Mesothelial cell of epicardium (in vitro differentiated cells): ENCODE data around the gene NOP10. TPM values are rescaled to one million over a fixed set of nuclear protein-coding genes. Genes with fewer than 3 reads are reported as not detected.

Experiments used
- DNase-seq, 2 experiments: peaks; one replicate each; pipeline ENCODE4 v3.0.0; 2021; ENCODE audit warnings: low spot score in 2 of 2; ENCODE audit not compliant: unreplicated experiment in 2 of 2
- H3K27ac Mint-ChIP-seq: 2 replicates; pipeline ENCODE4 v1.8.0; 2021; ENCODE audit warnings: mixed read lengths
- H3K27me3 Mint-ChIP-seq: 2 replicates; pipeline ENCODE4 v1.8.0; 2021; ENCODE audit warnings: low read depth, mixed read lengths
- H3K36me3 Mint-ChIP-seq: 2 replicates; pipeline ENCODE4 v1.8.0; 2021; ENCODE audit warnings: mixed read lengths
- H3K4me1 Mint-ChIP-seq: 2 replicates; pipeline ENCODE4 v1.8.0; 2021; ENCODE audit warnings: mixed read lengths
- H3K4me3 Mint-ChIP-seq: 2 replicates; pipeline ENCODE4 v1.8.0; 2021; ENCODE audit warnings: mild to moderate bottlenecking, moderate library complexity, mixed read lengths
- H3K9me3 Mint-ChIP-seq: 2 replicates; pipeline ENCODE4 v1.8.0; 2021; ENCODE audit warnings: mixed read lengths
- total RNA-seq: library from RNA; stranded (reverse); gene quantifications from 3 replicates; pipeline ENCODE4 v1.2.1, GENCODE V29; 2021
- TF ChIP-seq, protein P1 (sequence below): fragments of 200-600 bp; sonication (generic); IDR thresholded peaks from one replicate; pipeline ENCODE4 v1.5.0; 2021; ENCODE audit warnings: antibody characterized with exemption; ENCODE audit not compliant: unreplicated experiment

The NOP10 gene
- total RNA-seq, 1 donor from 2014 or later, result 88.9 TPM

DNA sequence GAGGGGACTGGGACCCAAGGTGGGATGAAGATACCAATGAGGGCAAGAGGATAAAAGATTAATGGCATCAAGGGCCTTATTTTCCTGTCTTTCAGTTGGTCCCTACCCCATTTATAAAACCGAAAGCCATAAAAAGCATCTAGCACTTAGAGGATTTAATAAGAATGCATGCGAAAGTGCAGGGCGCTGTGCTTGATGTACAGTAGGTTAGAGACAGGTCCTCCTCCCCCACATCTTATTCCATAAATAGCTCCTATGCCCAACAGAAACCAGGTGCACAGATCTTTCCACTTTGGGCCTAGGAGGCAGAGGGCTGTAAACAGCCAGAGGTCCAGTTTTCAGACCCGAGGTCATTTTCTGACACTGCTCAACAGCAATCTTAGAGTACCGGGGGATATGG lies 22.9 kb upstream of the NOP10 start:
- Mint-ChIP-seq H3K9me3 (no peaks in the 10 kb centered on the region), H3K4me1 (peaks cover 36% of the 10 kb centered on the region), H3K4me3 (peak overlapping the region; percentile 95), H3K36me3 (peaks cover 15% of the 10 kb centered on the region), H3K27me3 (no peaks in the 10 kb centered on the region), H3K27ac (peak overlapping the region; percentile 76)
- no peak for DNase-seq
- TF ChIP-seq, protein P1, sequence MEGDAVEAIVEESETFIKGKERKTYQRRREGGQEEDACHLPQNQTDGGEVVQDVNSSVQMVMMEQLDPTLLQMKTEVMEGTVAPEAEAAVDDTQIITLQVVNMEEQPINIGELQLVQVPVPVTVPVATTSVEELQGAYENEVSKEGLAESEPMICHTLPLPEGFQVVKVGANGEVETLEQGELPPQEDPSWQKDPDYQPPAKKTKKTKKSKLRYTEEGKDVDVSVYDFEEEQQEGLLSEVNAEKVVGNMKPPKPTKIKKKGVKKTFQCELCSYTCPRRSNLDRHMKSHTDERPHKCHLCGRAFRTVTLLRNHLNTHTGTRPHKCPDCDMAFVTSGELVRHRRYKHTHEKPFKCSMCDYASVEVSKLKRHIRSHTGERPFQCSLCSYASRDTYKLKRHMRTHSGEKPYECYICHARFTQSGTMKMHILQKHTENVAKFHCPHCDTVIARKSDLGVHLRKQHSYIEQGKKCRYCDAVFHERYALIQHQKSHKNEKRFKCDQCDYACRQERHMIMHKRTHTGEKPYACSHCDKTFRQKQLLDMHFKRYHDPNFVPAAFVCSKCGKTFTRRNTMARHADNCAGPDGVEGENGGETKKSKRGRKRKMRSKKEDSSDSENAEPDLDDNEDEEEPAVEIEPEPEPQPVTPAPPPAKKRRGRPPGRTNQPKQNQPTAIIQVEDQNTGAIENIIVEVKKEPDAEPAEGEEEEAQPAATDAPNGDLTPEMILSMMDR, result no peak

DNA sequence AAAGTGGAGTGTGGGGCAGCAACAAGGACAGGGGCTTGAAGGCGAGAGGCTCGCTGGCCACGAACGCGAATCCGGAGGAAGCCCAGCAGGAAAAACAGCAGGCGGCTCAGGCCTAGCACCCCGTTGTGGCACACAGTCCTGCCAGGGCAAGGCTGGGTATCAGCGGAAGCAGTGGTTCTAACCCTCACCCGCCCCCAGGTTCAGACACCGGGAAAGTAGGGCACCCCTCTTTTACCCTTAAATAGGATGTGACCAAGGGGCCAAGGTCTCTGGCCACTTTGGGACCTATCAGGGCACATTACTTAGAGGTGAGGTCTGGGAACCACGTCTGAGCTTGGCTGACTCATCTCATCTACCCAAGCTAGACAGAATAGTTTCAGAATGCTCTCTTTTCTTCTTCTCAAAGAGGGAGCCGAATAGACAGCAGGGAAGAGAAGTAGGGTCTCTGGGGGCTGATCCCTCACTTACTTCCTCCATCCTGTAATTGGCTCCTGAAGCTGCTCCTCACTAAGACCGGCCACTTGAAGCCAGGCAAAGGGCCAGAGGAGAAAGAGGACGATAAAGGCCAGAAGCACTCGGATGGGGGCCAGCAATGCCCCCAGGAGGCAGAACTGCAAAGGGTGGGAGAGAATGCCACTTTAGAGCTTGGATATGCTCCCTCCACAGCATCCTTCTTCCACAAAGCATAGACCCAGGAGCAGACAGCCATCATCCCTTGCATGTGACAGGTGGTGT lies 22.3 kb upstream of the NOP10 start:
- TF ChIP-seq, protein P1, result no peak
- no peak for DNase-seq
- Mint-ChIP-seq H3K4me3 (peak overlapping the region; percentile 95), H3K9me3 (no peaks in the 10 kb centered on the region), H3K27ac (no peak overlapping the region), H3K36me3 (peaks cover 18% of the 10 kb centered on the region), H3K27me3 (no peaks in the 10 kb centered on the region), H3K4me1 (peaks cover 36% of the 10 kb centered on the region)

DNA sequence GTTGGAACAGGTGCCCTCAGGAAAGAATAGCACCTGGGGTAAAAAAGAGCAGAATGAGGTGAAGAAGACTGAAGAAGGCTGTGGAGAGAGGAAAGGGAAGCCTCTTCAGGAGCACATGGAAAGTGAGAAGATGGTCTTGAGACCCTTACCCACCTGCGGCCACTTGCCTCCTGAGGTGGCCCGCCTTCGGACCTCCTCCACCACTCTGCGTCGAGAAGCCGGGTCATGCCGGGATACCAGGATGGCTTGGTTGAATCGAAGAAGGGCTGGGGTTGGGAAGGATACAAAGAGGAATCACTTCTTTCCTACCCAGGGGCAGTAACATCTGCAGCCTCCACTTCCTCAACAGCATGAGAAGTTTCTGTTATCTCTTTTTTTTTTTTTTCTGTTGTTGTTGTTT lies 21.1 kb upstream of the NOP10 start:
- DNase-seq, result no peak
- Mint-ChIP-seq H3K4me1 (peaks cover 30% of the 10 kb centered on the region), H3K4me3 (no peak overlapping the region), H3K9me3 (no peaks in the 10 kb centered on the region), H3K36me3 (peaks cover 24% of the 10 kb centered on the region), H3K27me3 (no peaks in the 10 kb centered on the region), H3K27ac (no peak overlapping the region)
- TF ChIP-seq, protein P1, result no peak

DNA sequence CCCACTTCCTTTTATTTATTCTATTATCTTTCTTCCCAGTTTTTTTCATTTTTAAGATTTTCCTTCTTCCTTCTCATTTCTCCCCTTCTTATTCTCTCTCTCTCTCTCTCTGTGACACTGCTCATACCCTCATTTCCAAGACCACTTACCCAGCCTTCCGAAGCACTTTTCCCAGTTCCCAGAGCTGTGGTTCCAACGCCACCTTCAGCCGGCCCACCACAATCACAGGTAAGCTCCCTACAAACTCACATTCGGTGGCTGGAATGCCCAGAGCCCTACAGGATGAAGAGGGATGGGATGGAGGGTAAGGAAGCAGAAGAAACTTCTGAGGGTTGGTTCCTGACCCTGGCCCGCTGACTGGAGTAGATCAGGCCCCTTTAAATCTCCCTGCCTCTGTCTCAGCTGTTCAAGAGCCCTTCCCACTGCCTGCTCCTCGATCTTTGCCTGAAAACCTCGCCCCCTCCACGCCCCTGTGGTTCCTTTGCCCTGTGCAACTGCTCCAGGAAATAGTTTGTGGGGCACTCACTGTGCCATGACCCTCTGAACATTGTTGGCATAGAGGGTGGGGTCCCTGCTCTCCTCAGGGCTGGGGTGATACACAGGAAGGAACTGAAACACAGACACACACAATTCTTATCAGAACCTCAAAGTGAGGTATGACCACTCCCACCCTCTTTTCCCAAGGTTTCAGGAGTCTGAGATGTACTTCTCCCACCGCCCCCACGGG lies 19.3 kb upstream of the NOP10 start:
- DNase-seq, result no peak
- H3K27ac Mint-ChIP-seq, result no peak overlapping the region
- no peaks in the 10 kb centered on the region for H3K9me3 Mint-ChIP-seq
- TF ChIP-seq, protein P1, result no peak
- no peak overlapping the region for H3K4me3 Mint-ChIP-seq
- H3K36me3 Mint-ChIP-seq, result peaks cover 31% of the 10 kb centered on the region
- H3K4me1 Mint-ChIP-seq, result peaks cover 22% of the 10 kb centered on the region
- H3K27me3 Mint-ChIP-seq, result no peaks in the 10 kb centered on the region

DNA sequence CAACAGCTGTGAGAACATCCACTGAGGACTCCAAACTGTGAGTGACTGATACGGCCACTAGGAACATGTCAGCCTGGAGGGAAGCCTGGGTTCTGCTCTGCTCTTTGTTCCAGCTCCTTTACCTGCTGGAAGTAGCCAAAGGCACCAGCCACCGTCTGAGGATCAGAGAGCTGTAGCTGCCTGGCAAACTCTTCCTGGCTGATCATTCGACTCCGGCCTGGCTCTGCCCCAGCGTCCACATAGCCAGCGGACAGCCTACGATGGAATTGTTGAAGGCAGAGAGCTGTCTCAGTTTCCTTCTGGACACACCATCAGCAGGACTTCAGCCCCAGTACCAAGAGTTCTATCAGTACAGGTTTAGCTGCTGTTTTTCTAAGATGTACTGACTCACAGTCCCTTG lies 18.3 kb upstream of the NOP10 start:
- Mint-ChIP-seq H3K4me3 (no peak overlapping the region), H3K27me3 (no peaks in the 10 kb centered on the region), H3K27ac (no peak overlapping the region), H3K36me3 (peaks cover 31% of the 10 kb centered on the region), H3K4me1 (peaks cover 18% of the 10 kb centered on the region), H3K9me3 (no peaks in the 10 kb centered on the region)
- no peak for DNase-seq
- TF ChIP-seq, protein P1, result no peak
